Endothelial cell of hepatic sinusoid (primary cell): ENCODE measurements around the gene NBEA.
"Not testable (repeated sequence)": the region's sequence is repeated elsewhere in the genome, so short reads cannot be mapped to it uniquely, and the experiment has no call there.

Experiments used
- in situ Hi-C: cut with HindIII; loops from 2 replicates; pipeline ENCODE4 v1.10.0; 2017; ENCODE audit warnings: low sequenced_read_pairs

NBEA gene

DNA sequence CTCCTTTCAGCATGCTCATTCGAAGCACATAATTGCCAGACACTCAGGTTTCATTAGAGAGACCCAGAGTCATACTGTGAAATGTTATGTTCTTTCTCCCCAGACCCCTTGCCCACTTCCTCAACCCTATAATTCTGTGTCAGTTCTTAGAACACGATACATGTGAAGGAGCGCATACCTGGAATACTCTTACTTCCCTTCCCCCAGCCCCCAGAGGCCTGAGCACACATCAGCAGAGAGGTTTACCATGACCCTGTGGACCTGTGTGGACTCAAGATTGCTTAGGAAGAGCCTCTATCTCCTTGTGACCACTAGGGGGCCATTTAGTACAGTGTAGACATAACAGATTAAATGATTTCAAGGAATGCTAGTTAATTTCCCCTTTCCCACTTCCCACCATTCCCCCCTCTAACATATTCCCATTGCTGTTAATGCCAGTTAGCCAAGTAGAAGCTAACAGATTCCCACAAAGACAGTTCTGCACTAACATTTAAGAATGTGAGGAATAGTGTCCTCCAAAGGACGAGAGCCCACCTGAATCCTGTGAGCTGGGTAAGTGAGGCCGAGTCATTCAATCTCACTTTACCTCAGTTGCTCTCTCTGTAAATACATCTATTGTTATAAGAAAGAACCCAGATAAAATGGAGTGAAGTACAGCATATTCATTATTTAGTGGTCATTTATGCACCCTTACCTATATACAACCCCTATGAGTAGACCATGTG is 688.6 kb downstream of the NBEA start:
- in situ Hi-C loops, result no loop called here

- in situ Hi-C loops, result no loop called here
Observed at GRCh38 chr13:35631666-35632065, 689.6 kb downstream of the NBEA start.

GRCh38 chr13:35643625-35644024 is 701.6 kb downstream of the NBEA start:
- in situ Hi-C loops, result no loop called here

- in situ Hi-C loops, result no loop called here
Observed at GRCh38 chr13:35646056-35646774, 704.1 kb downstream of the NBEA start.

DNA sequence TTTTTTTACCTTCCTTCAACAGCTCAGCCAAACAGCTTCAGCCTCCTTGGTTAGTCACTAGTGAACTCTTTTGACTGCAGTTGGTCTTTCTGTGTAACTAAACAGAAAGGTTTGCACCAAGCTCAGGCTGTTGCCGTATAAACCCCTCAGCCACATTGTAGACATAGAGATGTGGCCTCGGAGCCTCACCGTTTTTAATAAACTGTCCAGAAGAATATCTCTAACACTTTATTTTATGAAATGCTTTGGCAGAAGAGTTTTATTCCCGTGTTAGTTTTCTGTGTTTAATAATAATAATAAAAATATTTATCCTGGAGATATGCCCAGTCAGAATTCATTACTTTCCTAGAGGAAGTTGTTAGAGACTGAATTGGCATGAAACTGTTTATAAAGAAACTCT is 706.1 kb downstream of the NBEA start:
- in situ Hi-C loops, result no loop called here

DNA sequence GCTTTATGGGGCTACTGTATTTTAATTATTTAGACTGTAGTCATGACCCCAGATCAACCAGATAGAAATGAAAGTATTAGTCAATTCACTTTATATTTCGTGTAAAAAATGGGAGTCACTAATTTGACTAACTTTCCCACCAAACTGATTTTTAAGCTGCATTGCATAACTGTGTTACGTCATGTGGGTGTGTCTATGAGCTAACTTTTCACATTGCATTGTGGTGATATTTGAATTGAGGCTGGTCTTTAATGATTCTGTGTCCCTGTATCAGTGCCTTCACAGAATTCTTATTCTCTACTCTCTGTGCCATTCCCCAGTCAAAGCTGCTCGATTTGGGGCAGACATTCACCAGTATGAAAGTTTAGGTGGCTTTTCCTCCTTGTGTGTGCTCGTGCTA is 707.1 kb downstream of the NBEA start:
- in situ Hi-C loops, result no loop called here

- in situ Hi-C loops, result no loop called here
Observed at GRCh38 chr13:35659796-35660195, 717.7 kb downstream of the NBEA start.

DNA sequence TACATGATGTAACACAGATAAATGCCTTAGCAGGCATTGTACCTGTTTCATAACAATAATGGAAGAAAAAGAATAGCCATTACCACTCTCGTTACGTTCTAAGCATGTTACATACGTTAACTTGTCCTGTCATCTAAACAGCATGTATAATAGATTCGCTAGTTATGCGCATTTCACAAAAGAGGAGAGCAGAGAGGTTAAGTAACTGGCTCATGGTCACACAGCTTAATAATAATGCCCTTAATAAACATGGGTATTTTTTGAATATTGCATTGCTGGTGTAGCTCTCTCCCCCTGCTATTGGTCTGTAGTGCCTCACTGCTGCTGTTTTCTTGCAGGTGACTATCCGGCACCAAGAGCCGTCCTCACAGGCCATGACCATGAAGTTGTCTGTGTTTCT is 722.7 kb downstream of the NBEA start:
- in situ Hi-C loops, result no loop called here

DNA sequence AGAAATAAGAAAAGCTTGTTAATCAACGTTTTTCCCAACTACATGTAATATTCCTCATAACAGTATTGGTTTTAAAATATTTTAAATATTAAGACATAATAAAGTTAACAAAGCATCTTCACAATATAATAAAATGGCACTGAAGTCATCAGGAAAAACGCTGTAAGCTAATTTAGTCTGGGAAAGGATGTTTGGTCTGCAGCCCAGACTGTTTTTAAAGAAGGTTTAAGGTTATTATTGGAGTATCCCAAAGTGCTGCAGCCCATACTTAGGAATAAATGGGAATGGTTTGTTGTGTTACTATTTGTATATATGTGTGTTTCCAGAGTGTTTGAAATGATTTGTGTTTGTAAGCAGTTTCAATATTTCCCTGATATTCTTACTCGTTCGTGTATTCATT is 727.3 kb downstream of the NBEA start:
- in situ Hi-C loops, result no loop called here

DNA sequence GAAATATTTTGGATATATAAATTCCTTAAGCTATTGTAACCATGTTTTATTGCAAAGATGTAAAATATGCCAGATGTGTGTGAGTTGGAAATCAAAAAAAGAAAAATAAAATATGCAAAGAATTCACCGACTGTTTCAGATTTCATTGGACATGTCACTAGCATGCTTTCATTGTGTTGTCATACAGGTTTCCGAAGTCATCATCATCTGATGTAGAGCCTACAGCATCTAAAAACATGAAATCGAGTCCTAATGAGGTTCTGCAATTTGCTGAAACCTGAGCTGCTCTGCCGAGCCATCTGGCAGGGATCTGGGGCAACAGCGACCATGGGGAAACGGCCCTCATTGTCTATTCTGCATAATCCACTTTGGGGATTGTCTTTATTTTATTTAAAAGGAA is 730.5 kb downstream of the NBEA start:
- in situ Hi-C loops, result no loop called here

GRCh38 chr13:35675651-35676050 is 733.6 kb downstream of the NBEA start:
- in situ Hi-C loops, result no loop called here

GRCh38 chr13:35677863-35678262 is 735.8 kb downstream of the NBEA start:
- in situ Hi-C loops, result not testable (repeated sequence)

- in situ Hi-C loops, result no loop called here
Observed at GRCh38 chr13:35681685-35682084, 739.6 kb downstream of the NBEA start.

DNA sequence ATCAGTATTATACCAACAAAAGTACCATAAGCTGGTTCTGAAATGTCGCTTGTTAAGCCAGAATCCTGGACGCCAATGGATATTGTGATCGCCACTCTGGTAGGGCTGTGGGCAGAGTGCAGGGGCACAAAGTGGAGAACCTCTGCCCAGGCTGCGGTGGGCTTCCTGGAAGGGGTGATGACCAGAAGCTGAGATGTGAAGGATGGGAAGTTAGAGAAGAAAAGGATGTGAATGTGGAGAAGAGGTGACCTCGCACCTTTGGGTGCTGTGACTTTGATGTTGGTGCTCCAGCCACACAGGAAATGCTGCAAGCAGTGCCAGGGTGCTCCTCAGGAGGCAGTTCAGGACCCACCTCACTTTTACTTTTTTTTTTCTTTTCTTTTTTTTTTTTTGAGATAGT is 742.4 kb downstream of the NBEA start:
- in situ Hi-C loops, result no loop called here

DNA sequence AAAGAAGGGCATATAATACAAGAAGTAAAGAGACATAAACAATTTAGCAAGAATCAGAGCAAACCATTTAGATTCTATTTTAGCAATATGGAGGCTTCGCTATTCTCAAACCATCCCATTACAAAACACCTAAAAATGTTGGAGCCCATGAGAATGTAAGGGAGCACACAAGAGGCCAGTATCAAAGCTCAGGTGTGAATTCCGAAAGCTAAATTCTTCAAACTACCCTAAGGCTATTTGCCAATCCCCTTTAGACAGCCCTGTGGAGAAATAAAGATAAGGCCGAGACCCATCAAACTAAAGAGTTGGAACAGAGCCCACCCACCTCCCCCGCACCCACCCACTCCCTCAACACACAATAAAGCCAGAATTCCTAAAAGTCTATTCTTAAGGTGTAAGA is 745.3 kb downstream of the NBEA start:
- in situ Hi-C loops, result no loop called here

DNA sequence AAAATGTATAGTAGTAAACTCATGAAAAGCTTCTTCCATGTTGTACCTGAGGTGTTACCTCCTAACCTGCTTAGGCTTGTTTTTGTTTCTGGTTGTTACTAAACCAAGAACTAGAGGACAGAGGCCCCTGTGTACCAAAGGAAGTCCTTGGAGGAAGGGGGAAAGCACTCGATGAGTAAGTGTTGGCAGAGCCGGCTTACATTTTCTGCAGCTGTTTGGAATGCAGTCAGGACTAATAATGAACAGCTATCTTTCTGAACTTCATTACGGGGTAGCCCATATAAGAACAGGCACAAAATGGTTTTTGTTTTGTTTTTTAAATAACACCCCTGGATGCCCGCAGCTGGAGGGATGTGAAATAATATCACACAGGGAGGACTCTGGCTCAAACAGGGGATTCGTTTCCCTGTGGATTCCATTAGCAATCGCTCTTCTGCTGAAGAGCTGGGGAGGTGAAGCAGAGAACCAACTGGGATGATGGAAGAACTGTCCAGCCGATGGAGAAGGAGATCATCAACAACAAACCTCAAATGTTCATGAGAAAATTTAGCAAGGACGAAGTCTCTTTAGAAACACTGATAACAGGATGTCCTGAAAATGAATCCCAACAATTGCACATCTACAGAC is 748.6 kb downstream of the NBEA start:
- in situ Hi-C loops, result no loop called here

- in situ Hi-C loops, result no loop called here
Observed at GRCh38 chr13:35693134-35693784, 751.2 kb downstream of the NBEA start.

- in situ Hi-C loops, result no loop called here
Observed at GRCh38 chr13:35694031-35694430, 752.0 kb downstream of the NBEA start.

- in situ Hi-C loops, result no loop called here
Observed at GRCh38 chr13:35694549-35695447, 752.7 kb downstream of the NBEA start.

GRCh38 chr13:35695448-35695770 is 753.3 kb downstream of the NBEA start:
- in situ Hi-C loops, result no loop called here
